Measurements from ENCODE around the gene REXO4.

- TF ChIP-seq MAX (CRISPR knock-in tag; IDR thresholded peaks at IDR 0.05) (no peak), STAT5B (CRISPR knock-in tag; IDR thresholded peaks at IDR 0.05) (no peak)
Measured at GRCh38 chr9:133460405-133461175, 42.8 kb upstream of the REXO4 start.
